Activated CD8-positive, alpha-beta memory T cell treated with anti-CD3 and anti-CD28 coated beads for 36 hours (primary cell): Measurements from ENCODE around the gene PTRH1. TPM values are rescaled to one million over a fixed set of nuclear protein-coding genes. Genes with fewer than 3 reads are reported as not detected.

Source experiments
- CTCF ChIA-PET: fragments of 350-600 bp; sonication (Branson Sonifier 250); formaldehyde crosslinking; loops from one replicate; lab custom pipeline; 2021; ENCODE audit warnings: antibody characterized with exemption; lab: Charles Lee
- POLR2A ChIA-PET: fragments of 350-600 bp; sonication (Branson Sonifier 250); formaldehyde crosslinking; loops from one replicate; lab custom pipeline; 2021; ENCODE audit warnings: antibody characterized with exemption; lab: Charles Lee
- total RNA-seq, 2 experiments: library from RNA; stranded (reverse); gene quantifications; one replicate each; pipeline ENCODE4 v1.2.3, GENCODE V29; 2021

PTRH1 gene
- total RNA-seq, 2 experiments from 2014 or later, result 27.8 to 28.8 TPM

DNA sequence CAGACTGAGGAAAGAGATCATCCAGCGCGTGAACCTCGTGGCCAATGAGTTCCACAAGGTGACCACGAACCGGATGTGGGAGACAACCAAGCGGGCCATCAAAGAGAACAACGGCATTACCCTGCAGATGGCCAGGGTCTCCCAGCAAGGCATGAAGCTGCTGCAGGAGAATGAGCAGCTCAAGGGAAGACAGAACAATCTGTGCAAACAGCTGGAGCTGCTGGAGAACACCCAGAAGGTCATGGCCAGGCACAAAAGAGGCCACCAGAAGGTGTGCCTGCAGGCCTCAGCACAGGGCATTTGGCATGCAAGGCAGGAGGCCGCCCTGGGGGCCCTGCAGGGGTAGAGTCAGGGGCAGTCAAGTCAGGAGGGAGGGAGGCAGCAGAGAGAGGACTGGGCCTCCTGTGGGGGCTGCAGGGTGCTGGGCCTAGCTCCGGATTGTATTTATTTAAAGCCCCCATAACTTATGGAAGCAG lies 4.2 kb downstream of the PTRH1 start:
- ChIA-PET CTCF (interaction anchor here (0.9 to 2.0 kb wide), 2 partner anchors 73 to 158 kb away, joined by 3 to 6 read pairs; no protein-coding TSS in a partner anchor), POLR2A (no interaction called here)

DNA sequence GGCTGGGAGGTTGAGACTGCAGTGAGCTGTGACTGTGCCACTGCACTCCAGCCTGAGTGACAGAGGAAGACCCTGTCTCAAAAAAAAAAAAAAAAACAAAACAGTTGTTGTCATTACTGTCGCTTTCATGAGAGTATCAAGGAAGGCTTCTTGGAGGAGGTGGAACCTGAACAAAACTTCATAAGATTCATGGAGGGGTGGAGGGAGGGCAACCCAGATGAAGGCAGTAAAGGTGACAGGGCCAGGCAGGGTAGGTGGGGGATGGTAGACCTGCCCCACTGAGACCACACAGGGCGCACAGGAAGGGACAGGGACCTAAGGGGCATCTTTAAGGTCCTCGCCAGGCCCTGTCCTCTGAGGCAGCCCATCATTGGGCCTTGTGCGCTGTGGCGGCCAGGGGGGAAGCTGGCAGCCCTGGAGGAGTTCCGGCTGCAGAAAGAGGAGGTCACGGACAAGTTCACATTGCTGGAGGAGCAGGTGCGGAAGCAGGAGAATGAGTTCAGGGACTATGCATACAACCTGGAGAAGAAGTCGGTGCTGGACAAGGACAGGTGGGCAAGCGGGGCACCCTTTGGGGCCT lies 5.2 kb downstream of the PTRH1 start:
- CTCF ChIA-PET, result interaction anchor here (0.7 to 2.0 kb wide), 4 partner anchors 74 to 162 kb away, joined by 3 to 6 read pairs (median 3); no protein-coding TSS in a partner anchor
- POLR2A ChIA-PET, result no interaction called here

DNA sequence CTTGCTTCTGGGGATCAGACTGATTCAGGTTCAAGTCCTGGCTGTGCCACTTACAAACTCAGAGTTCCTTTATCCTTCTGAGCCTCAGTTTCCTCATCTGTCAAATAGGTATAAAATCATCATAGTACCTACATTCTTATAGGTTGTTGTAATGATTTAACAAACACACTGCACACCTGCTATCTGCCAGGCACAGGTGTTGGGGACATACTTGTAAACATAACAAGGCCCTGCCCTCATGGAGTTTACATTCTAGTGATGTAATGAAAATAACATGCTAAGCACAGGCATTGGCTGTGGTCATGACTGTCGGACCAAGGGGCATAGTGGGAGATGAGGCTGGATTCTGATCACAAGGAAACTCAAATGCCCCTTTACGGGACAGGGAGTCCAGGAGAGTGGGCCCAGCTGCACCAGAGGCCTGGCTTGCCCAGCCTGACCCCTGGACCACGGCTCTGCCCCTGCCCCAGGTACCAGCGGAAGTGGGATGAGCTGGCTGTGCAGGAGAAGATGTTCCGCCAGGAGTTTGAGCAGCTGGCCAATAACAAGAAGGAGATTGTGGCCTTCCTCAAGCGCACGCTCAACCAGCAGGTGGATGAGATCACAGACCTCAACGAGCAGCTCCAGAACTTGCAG lies 6.4 kb downstream of the PTRH1 start:
- ChIA-PET CTCF (interaction anchor here (0.9 to 1.3 kb wide), 2 partner anchors 10 to 24 kb away, joined by 3 read pairs; no protein-coding TSS in a partner anchor), POLR2A (no interaction called here)

DNA sequence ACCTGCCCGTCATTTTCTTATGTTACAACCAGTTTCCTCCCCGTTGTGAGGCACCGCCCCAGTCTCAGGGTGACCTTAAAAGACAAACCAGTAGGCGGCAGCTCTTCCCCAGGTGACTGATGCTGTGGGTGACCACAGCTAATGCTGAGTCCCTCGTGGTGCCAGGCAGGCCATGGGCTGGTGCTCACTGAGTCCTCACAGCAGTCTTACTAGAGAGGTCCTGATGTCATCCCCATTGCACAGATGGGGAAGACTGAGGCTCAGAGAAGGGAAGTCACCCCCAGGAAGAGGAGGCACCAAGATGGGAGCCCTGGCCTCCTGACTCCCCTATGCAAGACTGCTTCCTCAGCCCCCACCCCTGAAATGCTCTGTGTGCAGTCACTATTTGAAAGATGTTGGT lies 7.7 kb downstream of the PTRH1 start:
- CTCF ChIA-PET, result interaction anchor here (1.0 to 1.3 kb wide), 2 partner anchors 12 to 15 kb away, joined by 3 to 4 read pairs; no protein-coding TSS in a partner anchor
- POLR2A ChIA-PET, result no interaction called here

DNA sequence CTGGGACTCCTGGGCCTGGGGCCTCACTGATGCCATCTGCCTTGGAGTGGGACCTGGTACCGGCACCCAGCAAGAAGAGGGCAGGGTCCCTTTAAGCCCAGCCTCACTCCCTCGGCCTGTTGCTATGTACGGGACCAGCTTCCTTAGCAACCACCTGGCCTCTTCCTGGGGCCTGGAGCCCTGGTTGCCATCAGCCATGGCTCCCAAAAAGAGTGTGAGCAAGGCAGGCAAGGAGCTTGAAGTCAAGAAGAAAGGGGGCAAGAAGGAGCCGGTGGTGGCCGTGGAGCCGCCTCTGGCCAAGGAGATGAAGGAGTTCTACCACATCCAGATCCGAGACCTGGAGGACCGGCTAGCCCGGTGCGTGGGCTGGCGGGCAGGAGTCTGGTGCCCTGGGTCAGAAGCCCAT lies 8.6 kb downstream of the PTRH1 start, which contains the start of gene CFAP157:
TSS of gene CFAP157 (plus strand) at position 153 of the 406 bp plus-strand sequence. CDS start at position 197, 44 bp downstream.
- ChIA-PET POLR2A (interaction anchor here (2.0 kb wide), 1 partner anchor 9 kb away, joined by 4 read pairs; the partner anchor contains the start of genes PTRH1 and TTC16), CTCF (no interaction called here)

DNA sequence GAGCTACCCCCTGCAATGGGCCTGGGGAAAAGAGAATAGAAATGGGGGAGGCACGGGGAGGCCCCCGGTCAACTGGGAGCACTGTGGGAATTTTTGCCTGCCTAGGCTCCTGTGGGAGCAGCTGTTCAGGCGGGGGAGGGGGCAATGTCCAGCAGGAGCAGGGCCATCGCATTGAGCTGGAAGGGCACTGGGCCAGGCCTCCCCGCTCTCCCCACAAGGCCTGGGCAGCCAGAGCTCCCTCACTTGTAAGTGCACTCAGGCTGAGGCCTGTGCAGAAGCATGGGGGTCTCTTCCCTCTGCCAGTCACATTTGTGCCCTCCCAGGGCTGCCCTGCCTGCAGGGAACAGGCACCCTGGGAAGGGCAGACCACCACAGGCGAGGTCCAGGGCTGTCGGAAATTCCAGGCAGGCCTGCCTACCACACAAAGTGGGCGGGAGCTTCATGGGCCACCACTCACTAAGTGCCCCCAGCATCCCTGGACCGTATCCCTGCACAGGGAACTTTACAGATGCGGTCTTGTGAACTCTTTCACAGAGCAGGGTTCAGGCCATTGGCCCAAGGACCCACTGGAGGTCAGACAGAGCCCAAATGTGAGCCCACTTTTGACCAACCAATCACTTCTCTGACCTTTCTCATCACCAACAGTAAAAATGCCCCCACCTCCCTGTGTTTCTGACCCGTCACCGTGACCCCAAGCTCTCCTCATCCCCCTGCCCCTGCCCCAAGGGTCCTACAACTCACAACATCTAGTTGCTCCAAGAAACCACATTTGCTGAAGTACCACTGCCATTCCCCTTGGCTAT lies 9.7 kb downstream of the PTRH1 start:
- POLR2A ChIA-PET, result interaction anchor here (2.0 kb wide), 1 partner anchor 10 kb away, joined by 4 read pairs; the partner anchor contains the start of genes PTRH1 and TTC16

DNA sequence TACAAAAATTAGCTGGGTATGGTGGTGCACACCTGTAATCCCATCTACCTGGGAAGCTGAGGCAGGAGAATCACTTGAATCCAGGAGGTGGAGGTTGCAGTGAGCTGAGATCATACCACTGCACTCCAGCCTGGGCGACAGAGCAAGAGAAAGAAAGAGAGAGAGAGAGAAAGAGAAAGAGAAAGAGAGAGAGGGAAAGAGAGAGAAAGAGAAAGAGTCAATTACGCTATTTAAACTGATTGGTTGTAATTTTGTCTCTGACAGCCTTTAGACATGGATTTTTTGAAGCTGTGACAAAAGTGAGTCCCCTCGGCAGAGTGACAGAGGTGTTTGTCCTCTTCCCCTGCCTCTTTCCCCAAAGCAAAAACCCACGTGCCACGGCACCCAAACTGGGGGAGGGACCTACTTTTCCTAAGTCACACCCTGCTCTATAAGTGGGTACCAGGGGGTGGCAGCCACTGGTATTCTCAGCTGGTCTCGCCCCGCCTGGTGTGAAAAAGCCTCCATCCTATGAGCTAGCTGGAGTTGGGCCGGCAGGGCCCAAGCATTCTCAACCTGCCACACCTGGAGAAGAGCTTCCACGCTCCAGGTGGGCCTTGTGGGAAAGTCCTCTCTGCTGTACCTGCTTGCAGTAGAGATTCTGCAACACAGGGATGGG lies 12.0 kb downstream of the PTRH1 start:
- CTCF ChIA-PET, result interaction anchor here (3.1 kb wide), 1 partner anchor 31 kb away, joined by 14 read pairs; the partner anchor contains the start of gene TOR2A
- POLR2A ChIA-PET, result no interaction called here

More for the DNA sequence above, 9.7 kb downstream of the PTRH1 start:
- CTCF ChIA-PET, result interaction anchor here (3.1 kb wide), 1 partner anchor 29 kb away, joined by 14 read pairs; the partner anchor contains the start of gene TOR2A

DNA sequence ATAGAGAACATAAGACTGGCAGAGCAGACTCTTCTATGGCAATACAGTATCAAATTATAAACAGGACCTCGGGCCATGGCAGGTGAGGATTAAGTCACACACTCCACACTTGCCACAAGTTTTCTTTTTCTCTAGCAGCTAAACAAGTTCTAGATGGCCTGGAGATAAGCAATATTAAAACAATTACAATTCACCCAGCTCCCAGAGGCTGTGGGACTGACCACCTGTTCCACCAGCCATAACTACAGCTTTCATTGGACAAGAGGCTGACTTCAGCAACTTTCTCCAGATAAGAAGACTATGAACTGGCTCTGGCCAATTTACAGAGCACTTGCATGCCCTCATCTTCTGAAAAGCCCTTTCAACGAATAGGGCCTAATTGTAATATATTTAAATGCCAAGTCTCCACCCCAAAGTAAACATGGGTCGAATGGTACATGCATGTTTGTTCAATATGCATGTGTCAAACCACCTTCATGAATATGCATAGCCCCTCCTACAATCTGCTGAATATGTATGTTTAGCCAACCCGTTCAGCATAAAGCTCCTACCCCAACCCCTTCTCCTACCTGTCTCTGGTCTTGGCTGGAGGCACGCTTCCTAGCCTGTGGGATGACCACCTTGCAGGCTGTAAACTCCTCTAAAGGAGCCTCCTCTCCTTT lies 14.7 kb downstream of the PTRH1 start:
- POLR2A ChIA-PET, result no interaction called here
- CTCF ChIA-PET, result interaction anchor here (1.2 kb wide), 1 partner anchor 16 kb away, joined by 3 read pairs; no protein-coding TSS in a partner anchor

DNA sequence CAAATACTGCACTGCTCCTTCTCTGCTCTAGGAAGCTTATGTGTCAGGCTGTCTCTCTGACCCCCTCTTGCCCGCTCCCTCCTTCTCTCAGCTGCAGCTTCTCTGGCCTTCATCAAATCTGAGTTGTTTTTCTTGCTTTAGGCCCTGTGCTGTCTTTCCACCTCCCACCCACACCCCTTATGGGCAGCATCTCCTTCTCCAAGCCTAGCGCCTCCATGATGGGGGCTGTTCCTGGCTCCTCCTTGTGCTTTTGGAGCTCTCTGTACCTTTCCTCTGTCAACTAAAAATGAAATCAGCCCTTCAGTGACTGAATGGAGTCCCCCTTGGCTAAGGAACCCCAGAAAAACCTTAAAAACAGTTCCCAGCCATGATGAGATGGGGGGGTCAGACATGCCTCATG lies 15.3 kb downstream of the PTRH1 start:
- CTCF ChIA-PET, result interaction anchor here (1.2 kb wide), 1 partner anchor 16 kb away, joined by 3 read pairs; no protein-coding TSS in a partner anchor
- POLR2A ChIA-PET, result interaction anchor here (0.6 kb wide), 1 partner anchor 10 kb away, joined by 5 read pairs; no protein-coding TSS in a partner anchor

DNA sequence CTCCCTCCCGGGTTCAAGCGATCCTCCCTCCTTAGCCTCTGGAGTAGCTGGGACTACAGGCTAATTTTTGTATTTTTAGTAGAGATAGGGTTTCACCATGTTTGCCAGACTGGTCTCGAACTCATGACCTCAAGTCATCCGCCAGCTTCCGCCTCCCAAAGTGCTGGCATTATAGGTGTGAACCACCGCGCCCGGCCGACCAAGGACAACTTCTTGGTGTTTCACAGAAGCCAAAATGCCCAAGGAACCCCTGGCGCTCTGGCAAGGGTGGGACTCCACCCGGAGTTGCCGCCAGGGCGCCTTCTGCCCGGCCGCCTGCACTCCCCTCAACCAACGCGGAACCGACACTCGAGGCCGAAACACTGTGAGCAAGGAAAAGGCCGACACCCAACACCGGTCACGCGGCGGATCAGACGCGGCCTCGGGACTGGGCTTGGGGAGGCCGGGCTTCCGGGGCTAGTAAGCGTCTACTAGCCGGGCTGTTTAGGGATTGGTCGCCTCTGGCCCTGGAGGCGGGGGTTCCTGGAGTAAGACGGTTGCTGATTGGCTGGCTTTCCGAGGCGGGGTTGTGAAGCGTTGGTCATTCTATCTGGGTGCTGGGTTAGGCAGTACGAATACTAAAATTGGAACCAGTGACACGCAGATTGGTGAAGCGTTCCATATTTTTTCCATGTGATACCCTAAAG lies 16.3 kb downstream of the PTRH1 start:
- CTCF ChIA-PET, result interaction anchor here (1.2 kb wide), 1 partner anchor 15 kb away, joined by 3 read pairs; no protein-coding TSS in a partner anchor
- POLR2A ChIA-PET, result interaction anchor here (0.7 kb wide), 1 partner anchor 31 kb away, joined by 7 read pairs; no protein-coding TSS in a partner anchor

DNA sequence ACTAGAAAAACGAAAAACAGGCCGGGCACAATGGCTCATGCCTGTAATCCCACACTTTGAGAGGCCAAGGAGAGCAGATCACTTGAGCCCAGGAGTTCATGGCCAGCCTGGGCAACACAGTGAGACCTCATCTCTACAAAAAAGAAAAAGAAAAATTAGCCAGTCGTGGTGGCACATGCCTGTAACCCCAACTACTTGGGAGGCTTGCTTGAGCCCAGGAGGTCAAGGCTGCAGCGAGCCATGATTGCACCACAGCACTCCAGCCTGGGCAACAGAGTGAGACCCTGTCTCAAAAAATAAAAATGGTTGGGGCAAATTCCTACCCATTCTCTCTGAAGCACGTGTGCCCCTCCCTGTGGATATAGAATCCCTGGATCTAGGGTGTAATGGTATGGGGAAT lies 17.1 kb downstream of the PTRH1 start:
- POLR2A ChIA-PET, result interaction anchor here (0.6 to 0.7 kb wide), 2 partner anchors 30 to 128 kb away, joined by 4 to 7 read pairs; no protein-coding TSS in a partner anchor
- CTCF ChIA-PET, result no interaction called here

DNA sequence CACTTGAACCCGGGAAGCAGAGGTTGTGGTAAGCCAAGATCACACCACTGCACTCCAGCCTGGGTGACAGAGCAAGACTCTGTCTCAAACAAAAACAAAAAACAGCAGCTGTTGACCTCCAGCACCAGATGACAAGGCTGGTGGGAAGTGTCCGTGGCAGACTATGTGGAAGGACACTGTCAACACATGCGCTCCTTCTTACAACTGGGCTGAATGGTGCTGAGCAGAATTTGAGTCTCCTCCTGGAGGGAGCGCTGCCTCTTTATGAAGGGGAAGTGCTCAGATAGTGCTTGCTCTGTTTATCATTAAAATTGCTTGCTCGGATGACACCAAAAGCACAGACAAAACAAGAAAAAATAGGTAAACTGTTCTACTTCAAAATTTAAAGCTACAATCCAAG lies 17.9 kb downstream of the PTRH1 start:
- ChIA-PET CTCF (no interaction called here), POLR2A (no interaction called here)

DNA sequence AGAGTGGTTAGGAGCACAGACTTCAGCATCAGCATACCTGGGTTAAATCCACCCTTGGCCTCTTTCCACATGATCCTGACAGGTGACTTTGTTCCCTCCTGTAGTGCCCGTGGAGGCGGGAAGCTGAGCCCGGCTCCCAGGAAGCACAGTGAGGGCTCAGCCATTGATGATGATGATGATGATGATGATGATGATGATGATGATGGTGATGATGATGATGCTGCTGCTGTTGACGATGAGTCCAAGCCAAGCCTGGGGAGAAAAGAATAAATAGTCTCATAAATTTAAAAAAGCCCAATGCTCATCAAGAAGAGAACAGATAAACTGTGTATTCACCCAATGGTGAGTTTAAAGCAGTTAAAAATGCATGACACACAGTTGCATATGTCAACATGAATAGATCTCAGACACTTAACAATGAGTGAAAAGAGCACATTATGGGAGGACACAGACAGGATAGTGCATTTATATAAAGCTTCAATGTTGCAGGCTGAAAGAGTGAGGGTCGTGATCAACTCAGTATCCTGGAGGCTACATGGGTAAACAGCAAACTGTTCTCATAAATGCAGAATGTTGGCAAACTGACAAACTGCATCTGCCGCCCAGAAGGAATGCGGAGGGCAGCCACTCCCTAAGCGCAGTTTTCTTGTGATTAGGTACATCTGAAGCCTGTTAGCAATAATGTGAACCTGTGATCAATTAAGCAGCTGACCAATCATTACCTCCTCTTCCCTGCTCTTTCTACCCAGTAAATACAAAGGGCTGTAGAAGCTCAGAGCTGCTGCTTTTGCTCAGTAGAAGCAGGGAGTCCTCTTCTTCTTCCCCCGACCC lies 20.4 kb downstream of the PTRH1 start:
- ChIA-PET CTCF (no interaction called here), POLR2A (no interaction called here)

DNA sequence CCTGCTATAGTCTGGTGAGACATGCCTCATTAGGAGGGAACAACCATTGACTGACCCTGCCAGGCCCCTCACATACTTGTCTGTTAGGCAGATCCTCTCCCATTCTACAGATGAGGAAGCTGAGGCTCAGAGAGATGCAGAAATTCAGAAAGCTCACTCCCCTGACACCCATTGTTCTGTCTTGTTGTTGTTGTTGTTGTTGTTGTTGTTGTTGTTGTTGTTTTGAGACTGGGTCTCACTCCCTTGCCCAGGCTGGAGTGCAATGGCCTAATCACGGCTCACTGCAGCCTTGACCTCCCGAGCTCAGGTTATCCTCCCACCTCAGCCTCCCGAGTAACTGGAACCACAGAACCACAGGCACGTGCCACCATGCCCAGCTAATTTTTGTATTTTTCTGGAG lies 21.8 kb downstream of the PTRH1 start:
- ChIA-PET POLR2A (no interaction called here), CTCF (no interaction called here)

DNA sequence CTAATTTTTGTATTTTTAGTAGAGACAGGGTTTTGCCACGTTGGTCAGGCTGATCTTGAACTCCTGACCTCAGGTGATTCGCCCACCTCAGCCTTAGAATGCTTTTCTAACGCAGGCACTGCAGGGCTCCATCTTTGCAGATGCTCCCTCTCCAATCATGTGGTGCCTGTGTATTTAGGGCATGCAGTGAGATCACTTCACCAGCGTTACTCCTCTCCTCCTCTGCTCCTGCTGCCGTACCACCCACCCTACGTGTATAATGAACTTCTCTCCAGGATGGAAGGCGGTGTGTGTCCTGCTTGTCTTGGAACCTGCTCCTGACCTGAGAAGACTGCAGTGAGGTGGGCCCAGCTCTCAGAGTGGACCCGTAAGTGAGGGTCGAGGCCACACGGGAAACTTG lies 22.3 kb downstream of the PTRH1 start:
- ChIA-PET CTCF (interaction anchor here (1.1 kb wide), 1 partner anchor 22 kb away, joined by 5 read pairs; the partner anchor contains the start of genes PTRH1 and TTC16), POLR2A (no interaction called here)

DNA sequence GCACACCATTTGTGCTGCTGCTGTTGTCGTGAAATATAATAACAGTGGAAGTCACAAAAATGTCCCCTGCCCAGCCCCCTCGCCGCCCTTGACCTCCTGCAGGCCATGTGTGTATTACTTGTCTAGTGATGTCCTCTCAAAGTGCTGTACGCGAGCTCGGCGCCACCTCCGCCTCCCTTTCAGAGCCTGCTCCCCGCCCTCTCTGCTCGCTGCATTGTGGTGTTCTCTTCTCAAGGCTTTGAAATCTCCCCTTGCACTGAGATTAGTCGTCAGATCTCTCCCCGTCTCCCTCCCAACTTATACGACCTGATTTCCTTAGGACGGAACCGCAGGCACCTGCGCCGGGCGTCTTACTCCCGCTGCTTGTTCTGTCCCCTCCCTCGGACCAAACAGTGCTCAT lies 23.4 kb downstream of the PTRH1 start:
- CTCF ChIA-PET, result interaction anchor here (1.1 to 1.4 kb wide), 2 partner anchors 23 to 178 kb away, joined by 3 to 5 read pairs; partner anchors contain the start of genes PTRH1 and TTC16
- POLR2A ChIA-PET, result no interaction called here
